GM23338 (cell line): ENCODE data around the gene FAM83F.

Experiments used
- CREB1 ChIP-seq: fragments of 250-450 bp; sonication (Bioruptor Pico); IDR thresholded peaks from 2 replicates; pipeline ENCODE4 v1.5.0; 2020; ENCODE audit warnings: low read depth, mild to moderate bottlenecking, moderate library complexity
- CTCF ChIP-seq, 2 experiments: fragments of 200-600 bp in 1 of 2; sonication (generic) in 1 of 2; conservative IDR thresholded peaks; 2 replicates each; pipeline versions ENCODE4 v1.5.1 to v1.6.1; 2016 to 2017; ENCODE audit warnings: antibody characterized with exemption in 2 of 2, low read depth in 2 of 2, mild to moderate bottlenecking in 2 of 2, moderate library complexity in 1 of 2
- ETS1 ChIP-seq: IDR thresholded peaks from 2 replicates; pipeline ENCODE4 v1.6.1; 2016; ENCODE audit warnings: antibody characterized with exemption
- EZH2 ChIP-seq: fragments of 200-600 bp; sonication (generic); IDR thresholded peaks from one replicate; pipeline ENCODE4 v1.8.0; 2017; ENCODE audit warnings: antibody characterized with exemption, mild to moderate bottlenecking, low read depth; ENCODE audit not compliant: unreplicated experiment
- EZH2phosphoT487 ChIP-seq: fragments of 200-600 bp; sonication (generic); IDR thresholded peaks from one replicate; pipeline ENCODE4 v1.8.1; 2018; ENCODE audit warnings: antibody characterized with exemption; ENCODE audit not compliant: unreplicated experiment
- JUNB ChIP-seq: IDR thresholded peaks from one replicate; pipeline ENCODE4 v1.6.1; 2016; ENCODE audit warnings: antibody characterized with exemption; ENCODE audit not compliant: unreplicated experiment
- NANOG ChIP-seq: IDR thresholded peaks from 2 replicates; pipeline ENCODE4 v1.6.1; 2016; ENCODE audit warnings: antibody characterized with exemption, borderline replicate concordance
- POLR2AphosphoS5 ChIP-seq: IDR thresholded peaks from 2 replicates; pipeline ENCODE4 v1.6.1; 2016; ENCODE audit warnings: antibody characterized with exemption, low read depth
- REST ChIP-seq: IDR thresholded peaks from one replicate; pipeline ENCODE4 v1.6.1; 2018; ENCODE audit warnings: antibody characterized with exemption; ENCODE audit not compliant: unreplicated experiment
- STAT1 ChIP-seq: IDR thresholded peaks from one replicate; pipeline ENCODE4 v1.6.1; 2016; ENCODE audit warnings: antibody characterized with exemption; ENCODE audit not compliant: unreplicated experiment
- ZNF114 ChIP-seq: fragments of 250-450 bp; sonication (Bioruptor Pico); IDR thresholded peaks from 2 replicates; pipeline ENCODE4 v1.5.0; 2020; ENCODE audit warnings: mild to moderate bottlenecking, moderate library complexity
- ZNF331 ChIP-seq: fragments of 250-450 bp; sonication (Bioruptor Pico); IDR thresholded peaks from 2 replicates; pipeline ENCODE4 v1.5.0; 2020; ENCODE audit warnings: low read depth, mild to moderate bottlenecking, moderate library complexity
- ZNF462 ChIP-seq: fragments of 250-450 bp; sonication (Bioruptor Pico); IDR thresholded peaks from 2 replicates; pipeline ENCODE4 v1.5.0; 2020; ENCODE audit warnings: mild to moderate bottlenecking, moderate library complexity

- no peak for TF ChIP-seq EZH2
- TF ChIP-seq CTCF (conservative IDR thresholded peaks at IDR 0.05; ENCODE audit: low read depth in 2 of 2): no peak
- TF ChIP-seq REST: no peak
- TF ChIP-seq POLR2AphosphoS5: no peak
- no peak for TF ChIP-seq CREB1 (CRISPR knock-in tag)
- TF ChIP-seq EZH2phosphoT487: no peak
- TF ChIP-seq JUNB: no peak
- TF ChIP-seq ETS1: no peak
- TF ChIP-seq NANOG: no peak
- no peak for TF ChIP-seq ZNF462
- no peak for TF ChIP-seq ZNF331
- TF ChIP-seq STAT1: no peak
- no peak for TF ChIP-seq ZNF114 (CRISPR knock-in tag)
These were observed 20.7 kb downstream of the FAM83F start for GRCh38 chr22:40015358-40015976.
